GM15510 (cell line): ENCODE results near the gene CSTF2T.

Experiments used
- POLR2A ChIP-seq: IDR thresholded peaks from 3 replicates; pipeline ENCODE4 v1.6.1; 2011; ENCODE audit warnings: borderline replicate concordance; ENCODE audit not compliant: insufficient read length; ENCODE audit errors: extremely low read depth

The CSTF2T gene

DNA sequence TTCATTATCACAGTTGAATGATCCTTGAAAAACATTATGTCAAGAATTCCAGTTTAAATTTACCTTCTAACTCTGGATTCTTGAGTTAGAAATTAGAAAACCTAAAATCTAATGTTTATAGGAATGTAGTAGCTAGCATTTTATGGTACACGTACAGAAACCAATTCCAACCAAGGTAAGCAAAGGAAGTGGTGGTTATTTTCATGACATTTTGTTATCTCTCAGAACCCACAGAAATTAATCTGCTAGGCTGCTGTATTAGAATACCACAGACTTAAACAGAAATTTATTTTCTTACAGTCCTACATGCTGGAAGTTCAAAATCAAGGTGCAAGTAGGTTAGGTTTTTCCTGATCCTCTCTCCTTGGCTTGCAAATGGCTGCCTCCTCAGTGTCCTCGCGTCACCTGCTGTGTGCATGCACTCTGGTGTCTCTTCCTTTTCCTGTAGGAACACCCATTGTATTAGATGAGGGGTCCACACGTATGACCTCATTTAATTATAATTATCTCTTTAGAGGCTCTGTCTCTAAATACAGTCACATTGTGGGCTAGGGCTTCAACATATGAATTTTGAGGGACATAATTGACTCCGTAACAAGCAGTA is 8.5 kb upstream of the CSTF2T start:
- TF ChIP-seq POLR2A: no peak

GRCh38 chr10:51707392-51707791 is 8.0 kb upstream of the CSTF2T start:
- TF ChIP-seq POLR2A: no peak

DNA sequence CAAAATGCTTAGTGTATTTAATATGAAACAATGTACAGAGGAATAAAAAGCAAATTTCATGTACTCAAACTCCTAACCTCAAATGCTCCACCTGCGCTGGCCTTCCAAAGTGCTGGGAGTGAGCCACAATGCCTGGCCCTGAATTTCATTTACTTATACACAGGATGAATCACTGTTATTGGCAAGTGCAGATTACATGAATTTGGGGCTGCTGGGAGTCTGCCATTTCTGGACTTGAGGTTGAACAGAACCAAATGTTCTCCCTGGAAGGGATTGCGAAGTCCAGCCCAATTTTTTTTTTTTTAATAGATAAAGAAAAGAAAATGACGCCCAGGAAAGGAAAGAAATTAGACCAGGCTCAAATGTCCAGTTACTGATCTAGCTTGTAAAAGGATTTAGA is 6.8 kb upstream of the CSTF2T start:
- no peak for TF ChIP-seq POLR2A

DNA sequence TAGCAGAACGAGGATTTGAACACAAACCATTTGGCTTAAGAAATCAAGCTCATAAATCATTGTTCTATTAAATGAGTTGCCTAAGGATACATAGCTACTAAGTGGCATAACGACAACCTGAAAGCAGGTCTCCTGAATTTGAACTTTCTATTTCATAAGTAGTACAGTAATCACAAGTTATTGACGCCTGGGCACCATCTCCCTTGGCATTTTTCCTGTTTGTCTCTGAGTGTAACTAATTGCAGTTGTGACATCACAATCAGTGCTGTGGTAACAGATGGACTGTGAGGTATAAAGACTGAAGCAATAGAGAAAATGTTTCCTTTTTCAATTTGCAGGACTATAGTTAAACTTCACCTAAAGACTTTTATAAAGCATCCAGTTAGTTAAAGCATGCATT is 6.4 kb upstream of the CSTF2T start:
- TF ChIP-seq POLR2A: no peak

DNA sequence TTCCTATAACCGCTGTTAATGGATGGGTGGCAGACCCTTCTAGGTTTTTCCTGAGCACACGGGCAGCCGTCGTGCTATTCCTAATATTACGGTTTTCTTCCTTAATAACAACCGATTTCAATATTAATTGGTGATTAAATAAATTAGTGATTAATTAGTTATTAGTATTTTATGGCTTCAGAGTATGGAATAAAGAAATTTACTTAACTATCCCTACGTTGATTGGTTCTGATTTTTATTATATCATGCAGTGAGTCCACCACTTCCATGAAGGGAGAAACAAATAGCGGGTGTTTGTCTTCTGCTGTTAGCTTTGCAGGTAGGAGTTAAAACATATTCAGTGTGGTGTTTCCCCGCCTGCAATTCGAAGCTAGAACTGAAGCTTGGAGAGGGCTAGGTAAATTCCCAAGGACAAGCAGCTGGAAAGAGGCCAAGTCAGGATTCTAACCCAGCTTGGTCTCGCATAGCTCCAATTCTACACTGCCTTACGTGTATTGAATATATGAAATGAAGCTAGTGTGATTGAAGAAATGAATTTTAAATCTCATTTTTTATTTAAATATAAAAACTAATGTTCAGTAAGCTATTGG is 928 bp upstream of the CSTF2T start:
- no peak for TF ChIP-seq POLR2A

DNA sequence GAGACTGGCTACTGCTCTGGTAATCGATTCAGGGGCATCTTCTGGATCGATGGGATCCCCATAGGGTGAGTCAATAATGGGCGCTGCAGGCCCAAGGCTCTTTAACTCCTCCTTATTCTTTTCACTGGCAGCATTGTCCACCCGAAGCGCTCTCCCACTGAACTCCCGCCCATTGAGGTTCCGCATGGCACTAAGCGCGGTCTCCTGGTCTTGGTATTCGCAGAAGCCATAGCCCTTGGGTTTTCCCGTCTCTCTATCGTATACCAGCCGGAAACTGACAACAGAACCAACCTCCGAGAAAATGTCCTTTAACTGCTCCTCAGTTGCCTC is 285 bp downstream of the CSTF2T start:
- no peak for TF ChIP-seq POLR2A

GRCh38 chr10:51698473-51699063 is 827 bp downstream of the CSTF2T start:
- TF ChIP-seq POLR2A: no peak

DNA sequence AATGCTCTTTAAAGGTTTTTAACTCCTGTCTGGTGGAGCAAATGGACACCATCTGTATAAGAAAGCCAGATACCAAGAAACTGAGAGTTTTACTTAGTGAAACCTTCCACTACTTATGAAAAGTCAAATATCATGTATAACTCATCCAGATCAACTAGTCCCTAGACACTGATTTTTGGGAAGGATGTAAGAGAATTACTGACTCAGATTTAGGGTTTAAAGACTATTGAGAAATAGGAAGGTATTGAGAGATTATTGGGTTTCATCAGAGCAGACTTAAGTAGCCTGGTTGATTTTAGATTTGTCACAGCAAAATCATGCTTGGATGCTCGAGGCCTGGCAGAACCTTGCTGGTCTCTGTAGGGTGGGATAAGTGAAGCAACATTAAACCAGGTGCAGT is 3.1 kb downstream of the CSTF2T start:
- TF ChIP-seq POLR2A: no peak

GRCh38 chr10:51694086-51694768 is 5.2 kb downstream of the CSTF2T start:
- no peak for TF ChIP-seq POLR2A

- no peak for TF ChIP-seq POLR2A
These were observed 8.3 kb downstream of the CSTF2T start for GRCh38 chr10:51691135-51691534.

GRCh38 chr10:51689536-51689935 is 9.9 kb downstream of the CSTF2T start:
- TF ChIP-seq POLR2A: no peak

- no peak for TF ChIP-seq POLR2A
These were observed 12.1 kb downstream of the CSTF2T start for GRCh38 chr10:51687296-51687695.

DNA sequence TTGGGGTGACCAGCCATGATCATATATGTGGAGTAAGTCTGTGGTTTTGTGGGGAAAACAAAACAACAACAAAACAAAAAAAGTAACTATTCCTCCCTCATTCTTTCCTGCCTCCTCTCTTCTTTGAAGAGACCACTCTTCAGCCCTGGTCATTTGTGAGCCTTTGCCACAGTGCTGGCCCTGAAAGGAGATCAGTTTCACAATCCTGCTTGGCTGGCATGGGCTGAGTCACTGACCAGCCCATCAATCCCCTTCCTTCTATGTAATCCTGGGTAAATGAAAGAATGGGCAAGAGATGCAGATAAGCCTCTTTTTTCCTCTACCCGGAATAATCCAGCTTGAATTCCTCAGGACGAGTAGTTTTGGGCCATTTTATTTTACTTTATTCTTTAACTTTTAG is 13.6 kb downstream of the CSTF2T start:
- TF ChIP-seq POLR2A: no peak

DNA sequence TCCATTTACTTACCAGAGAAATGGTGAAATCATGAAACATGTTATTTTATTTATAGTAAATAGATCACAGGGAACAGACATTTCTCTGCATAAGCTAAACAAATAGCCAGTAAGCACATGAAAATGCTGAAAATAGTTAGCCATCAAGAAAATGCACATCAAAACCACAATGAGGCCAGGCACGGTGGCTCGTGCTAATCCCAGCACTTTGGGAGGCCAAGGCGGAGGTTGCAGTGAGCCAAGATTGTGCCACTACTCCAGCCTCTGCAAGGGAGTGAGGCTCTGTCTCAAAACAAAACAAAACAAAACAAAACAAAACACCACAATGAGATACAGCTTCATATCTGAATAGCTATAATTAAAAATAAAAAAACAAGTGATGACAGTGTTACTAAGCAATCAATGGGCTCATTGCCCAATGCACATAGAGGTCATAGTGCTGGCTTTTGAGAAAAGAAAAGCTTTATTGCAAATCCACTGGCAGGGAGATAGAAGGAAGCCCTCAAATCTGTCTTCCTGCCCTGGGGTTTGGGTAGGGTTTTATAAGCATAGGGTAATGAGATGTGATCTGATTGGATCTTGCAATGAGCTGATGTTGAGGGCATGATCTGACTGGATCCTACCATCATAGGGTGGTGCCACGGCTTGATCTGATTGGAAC is 16.2 kb downstream of the CSTF2T start:
- TF ChIP-seq POLR2A: no peak

GRCh38 chr10:51679841-51680240 is 19.6 kb downstream of the CSTF2T start:
- TF ChIP-seq POLR2A: no peak
